IMR-90 (cell line): ENCODE results near the gene PYGM. TPM values are rescaled to one million over a fixed set of nuclear protein-coding genes. Genes with fewer than 3 reads are reported as not detected.

Experiments
- ATAC-seq: fragments of 200-7000 bp; cut with Tn5 transposase; 2 replicates; pipeline ENCODE4 v1.9.1; 2020; ENCODE audit warnings: low read depth, mild to moderate bottlenecking, moderate library complexity
- BruUV-seq: library from RNA; stranded (reverse); fragments of 400-500 nt; replicated peaks from 2 replicates; lab custom pipeline; 2021; lab: Mats Ljungman, UMichigan
- CTCF ChIA-PET: fragments of 300-600 bp; formaldehyde crosslinking; extraction: SDS; loops from one replicate; lab custom pipeline; 2021; ENCODE audit warnings: antibody characterized with exemption; lab: Yijun Ruan, JAX
- POLR2A ChIA-PET: fragments of 300-600 bp; sonication (Branson Sonifier 250); formaldehyde crosslinking; loops from one replicate; lab custom pipeline; 2022; ENCODE audit warnings: antibody characterized with exemption; ENCODE audit not compliant: unreplicated experiment; lab: Charles Lee
- DNase-seq: peaks from one replicate; pipeline ENCODE4 v3.0.0; 2013
- H2AFZ ChIP-seq: replicated peaks from 2 replicates; pipeline ENCODE3; 2013; ENCODE audit warnings: low read length, mild to moderate bottlenecking; ENCODE audit not compliant: poor library complexity
- H2AK5ac ChIP-seq: 2 replicates; pipeline ENCODE4 v1.6.1; 2013; ENCODE audit warnings: low read depth, low read length, inconsistent platforms
- H2AK9ac ChIP-seq: replicated peaks from 2 replicates; pipeline ENCODE3; 2013; ENCODE audit warnings: mild to moderate bottlenecking, low read depth, low read length, moderate library complexity; ENCODE audit not compliant: poor library complexity
- H2BK120ac ChIP-seq: 2 replicates; pipeline ENCODE4 v1.6.1; 2013; ENCODE audit warnings: low read depth, low read length, inconsistent platforms
- H2BK15ac ChIP-seq: 3 replicates; pipeline ENCODE4 v1.6.1; 2013; ENCODE audit warnings: low read depth, low read length, inconsistent platforms
- H2BK20ac ChIP-seq: 2 replicates; pipeline ENCODE4 v1.6.1; 2013; ENCODE audit warnings: low read depth, mild to moderate bottlenecking, inconsistent platforms, low read length, moderate library complexity
- H2BK5ac ChIP-seq: 2 replicates; pipeline ENCODE4 v1.6.1; 2013; ENCODE audit warnings: mild to moderate bottlenecking, low read depth, low read length, inconsistent platforms; ENCODE audit not compliant: poor library complexity, severe bottlenecking
- H3K14ac ChIP-seq: replicated peaks from 2 replicates; pipeline ENCODE4 v1.6.1; 2013; ENCODE audit warnings: low read depth, low read length, inconsistent platforms
- H3K18ac ChIP-seq: 2 replicates; pipeline ENCODE4 v1.6.1; 2013; ENCODE audit warnings: low read depth, low read length, control low read depth
- H3K23ac ChIP-seq: 2 replicates; pipeline ENCODE4 v1.6.1; 2013; ENCODE audit warnings: low read depth, low read length, inconsistent platforms
- H3K27ac ChIP-seq: 2 replicates; pipeline ENCODE4 v1.5.1; 2013; ENCODE audit warnings: mild to moderate bottlenecking, control low read depth, low read length; ENCODE audit not compliant: insufficient read depth
- H3K27me3 ChIP-seq: 2 replicates; pipeline ENCODE4 v1.6.1; 2013; ENCODE audit warnings: low read length; ENCODE audit not compliant: control insufficient read depth, insufficient read depth
- H3K36me3 ChIP-seq: 2 replicates; pipeline ENCODE4 v1.6.1; 2013; ENCODE audit warnings: low read length, mixed read lengths; ENCODE audit not compliant: control insufficient read depth, insufficient read depth
- H3K4ac ChIP-seq: 2 replicates; pipeline ENCODE4 v1.6.1; 2013; ENCODE audit warnings: low read depth, low read length, inconsistent platforms
- H3K4me1 ChIP-seq: 2 replicates; pipeline ENCODE4 v1.6.1; 2013; ENCODE audit warnings: low read length, mixed read lengths; ENCODE audit not compliant: control insufficient read depth, insufficient read depth
- H3K4me2 ChIP-seq: 2 replicates; pipeline ENCODE4 v1.6.1; 2013; ENCODE audit warnings: low read depth, mild to moderate bottlenecking, control low read depth, low read length, moderate library complexity
- H3K4me3 ChIP-seq: 2 replicates; pipeline ENCODE4 v1.5.1; 2013; ENCODE audit warnings: low read depth, mild to moderate bottlenecking, control low read depth, low read length, moderate library complexity; ENCODE audit not compliant: insufficient read depth
- H3K56ac ChIP-seq: 2 replicates; pipeline ENCODE4 v1.6.1; 2013; ENCODE audit warnings: low read length, inconsistent platforms; ENCODE audit not compliant: insufficient read depth; ENCODE audit errors: extremely low read depth
- H3K79me1 ChIP-seq, 2 experiments: 2 replicates each; pipeline ENCODE4 v1.6.1; 2013; ENCODE audit warnings: low read length in 2 of 2, inconsistent platforms in 1 of 2, low read depth in 1 of 2
- H3K9ac ChIP-seq: 2 replicates; pipeline ENCODE4 v1.6.1; 2013; ENCODE audit warnings: low read depth, low read length, control low read depth
- H3K9me1 ChIP-seq: 2 replicates; pipeline ENCODE4 v1.6.1; 2013; ENCODE audit warnings: low read length, inconsistent platforms; ENCODE audit not compliant: insufficient read depth
- H3K9me3 ChIP-seq: 2 replicates; pipeline ENCODE4 v1.6.1; 2013; ENCODE audit warnings: low read length; ENCODE audit not compliant: control insufficient read depth, insufficient read depth
- H4K20me1 ChIP-seq: 2 replicates; pipeline ENCODE4 v1.6.1; 2013; ENCODE audit warnings: low read length, inconsistent platforms; ENCODE audit not compliant: insufficient read depth
- H4K5ac ChIP-seq: 2 replicates; pipeline ENCODE4 v1.6.1; 2013; ENCODE audit warnings: mild to moderate bottlenecking, low read depth, low read length, control low read depth
- H4K8ac ChIP-seq, 2 experiments: 2 replicates each; pipeline ENCODE4 v1.6.1; 2013; ENCODE audit warnings: low read depth in 2 of 2, low read length in 2 of 2, control low read depth in 1 of 2, inconsistent platforms in 1 of 2
- H4K91ac ChIP-seq: 2 replicates; pipeline ENCODE4 v1.6.1; 2013; ENCODE audit warnings: low read depth, low read length, inconsistent platforms; ENCODE audit not compliant: insufficient read depth
- BHLHE40 ChIP-seq: fragments of 150-350 bp; IDR thresholded peaks from 2 replicates; pipeline ENCODE4 v1.6.1; 2016; ENCODE audit warnings: mild to moderate bottlenecking, low read depth, low read length
- CEBPB ChIP-seq: IDR thresholded peaks from 2 replicates; pipeline ENCODE4 v1.6.1; 2012; ENCODE audit warnings: low read depth, low read length, improper control_type of control experiment
- CHD1 ChIP-seq: IDR thresholded peaks from 2 replicates; pipeline ENCODE4 v1.6.1; 2012; ENCODE audit warnings: low read depth, low read length, improper control_type of control experiment
- MAZ ChIP-seq: IDR thresholded peaks from 2 replicates; pipeline ENCODE4 v1.6.1; 2012; ENCODE audit warnings: low read depth, mild to moderate bottlenecking, low read length, improper control_type of control experiment, moderate library complexity, borderline replicate concordance
- POLR2A ChIP-seq: IDR thresholded peaks from 2 replicates; pipeline ENCODE4 v1.6.1; 2012; ENCODE audit warnings: mild to moderate bottlenecking, low read depth, low read length
- RCOR1 ChIP-seq: IDR thresholded peaks from 2 replicates; pipeline ENCODE4 v1.6.1; 2012; ENCODE audit warnings: mild to moderate bottlenecking, low read length, improper control_type of control experiment; ENCODE audit not compliant: insufficient replicate concordance
- RFX5 ChIP-seq: IDR thresholded peaks from 2 replicates; pipeline ENCODE4 v1.8.0; 2012; ENCODE audit warnings: low read depth, mild to moderate bottlenecking, low read length, moderate library complexity
- WGBS, 2 experiments: methylation state at CpG; one replicate each; pipeline versions ENCODE4 v1.1.5 to v1.1.7; 2013; ENCODE audit warnings: missing lambda C conversion rate in 2 of 2; ENCODE audit not compliant: insufficient read length in 1 of 2; ENCODE audit errors: extremely low coverage in 2 of 2; 5-methylcytosine and 5-hydroxymethylcytosine counted together
- dilution Hi-C: fragments of 300-500 bp; cut with HindIII; formaldehyde crosslinking; loops from one replicate; pipeline ENCODE4 v1.14.3; 2018; ENCODE audit warnings: low sequenced_read_pairs; ENCODE audit not compliant: unreplicated experiment
- in situ Hi-C: fragments of 300-500 bp; cut with MboI; formaldehyde crosslinking; loops from 3 replicates; pipeline ENCODE4 v1.14.3; 2019; ENCODE audit warnings: low sequenced_read_pairs, inconsistent platforms, mixed read lengths
- intact Hi-C: fragments of 100-400 bp; cut with micrococcal nuclease; formaldehyde crosslinking; loops from 2 replicates; pipeline ENCODE4 v1.10.0; 2022
- polyA plus RNA-seq, 3 experiments: library from polyadenylated mRNA; depleted of rRNA; stranded (reverse); fragments of >200 nt; gene quantifications; 2 replicates each; pipeline ENCODE4 v1.2.3, GENCODE V29; 2012; ENCODE audit warnings: low replicate concordance in 1 of 3
- total RNA-seq: library from RNA; depleted of rRNA; stranded (reverse); fragments of >200 nt; gene quantifications from 2 replicates; pipeline ENCODE4 v1.2.3, GENCODE V29; 2012
- TF ChIP-seq, protein P1 (sequence below): fragments of 150-350 bp; IDR thresholded peaks from 2 replicates; pipeline ENCODE4 v1.6.1; 2016; ENCODE audit warnings: low read depth, mild to moderate bottlenecking, low read length, moderate library complexity, borderline replicate concordance

Gene PYGM
- total and polyA plus RNA-seq, 2 of the 4 experiments (the other 2 are of a cell fraction) = 0.18 to 0.21 TPM

- BruUV-seq = no TSS peak
- WGBS, 2 experiments = no CpG with 5 or more reads among the region's 13 CpGs
- Histone ChIP-seq H3K4ac (no peak overlapping the region), H2AFZ (peak overlapping the region; percentile 13), H4K8ac (no peak overlapping the region), H3K79me1 (no peaks in the 10 kb centered on the region), H3K9ac (no peak overlapping the region), H3K4me1 (no peaks in the 10 kb centered on the region; the same call in 1 of the 2 replicates), H3K27me3 (peaks cover 58% of the 10 kb centered on the region), H3K23ac (0 out of 2 replicates have a peak overlapping the region, but pooled peaks have one; percentile 52), H3K56ac (no peak overlapping the region; the same call in 1 of the 2 replicates), H3K18ac (no peak overlapping the region), H3K36me3 (no peaks in the 10 kb centered on the region), H3K9me1 (0 out of 2 replicates have a peak, but pooled peaks cover 7% of the 10 kb centered on the region), H3K14ac (no peak overlapping the region), H4K5ac (no peak overlapping the region), H2BK20ac (no peak overlapping the region), H2BK120ac (no peak overlapping the region), H2BK5ac (no peak overlapping the region), H4K91ac (no peak overlapping the region), H3K9me3 (no peaks in the 10 kb centered on the region), H3K4me3 (no peak overlapping the region), H2AK5ac (no peak overlapping the region), H4K20me1 (0 out of 2 replicates have a peak, but pooled peaks cover 3% of the 10 kb centered on the region), H2AK9ac (no peak overlapping the region), H3K4me2 (no peak overlapping the region), H3K27ac (no peak overlapping the region), H2BK15ac (no peak overlapping the region)
- POLR2A ChIA-PET = no interaction called here
- TF ChIP-seq, protein P1, sequence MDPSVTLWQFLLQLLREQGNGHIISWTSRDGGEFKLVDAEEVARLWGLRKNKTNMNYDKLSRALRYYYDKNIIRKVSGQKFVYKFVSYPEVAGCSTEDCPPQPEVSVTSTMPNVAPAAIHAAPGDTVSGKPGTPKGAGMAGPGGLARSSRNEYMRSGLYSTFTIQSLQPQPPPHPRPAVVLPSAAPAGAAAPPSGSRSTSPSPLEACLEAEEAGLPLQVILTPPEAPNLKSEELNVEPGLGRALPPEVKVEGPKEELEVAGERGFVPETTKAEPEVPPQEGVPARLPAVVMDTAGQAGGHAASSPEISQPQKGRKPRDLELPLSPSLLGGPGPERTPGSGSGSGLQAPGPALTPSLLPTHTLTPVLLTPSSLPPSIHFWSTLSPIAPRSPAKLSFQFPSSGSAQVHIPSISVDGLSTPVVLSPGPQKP = no peak
- no peak for TF ChIP-seq CEBPB
- TF ChIP-seq CHD1 = no peak
- no peak for TF ChIP-seq MAZ
- no peak for TF ChIP-seq BHLHE40
- no peak for TF ChIP-seq RFX5
- no peak for TF ChIP-seq POLR2A
- no peak for TF ChIP-seq RCOR1
- ATAC-seq (peak; percentile 50; the same call in 1 of the 2 replicates), DNase-seq (peak; percentile 14)
- CTCF ChIA-PET = no interaction called here
- dilution Hi-C loops = no loop called here
- in situ Hi-C loops = no loop called here
- intact Hi-C loops = loop anchor here (5.0 kb wide), 1 partner anchor 227 kb away; the partner anchor contains the start of gene GPHA2
Measured at GRCh38 chr11:64710418-64711137, 49.2 kb downstream of the PYGM start.
